ENCODE measurements around the gene TMEM170B.
"Not testable (repeated sequence)": the region's sequence is repeated elsewhere in the genome, so short reads cannot be mapped to it uniquely, and the experiment has no call there.

Gene TMEM170B

DNA sequence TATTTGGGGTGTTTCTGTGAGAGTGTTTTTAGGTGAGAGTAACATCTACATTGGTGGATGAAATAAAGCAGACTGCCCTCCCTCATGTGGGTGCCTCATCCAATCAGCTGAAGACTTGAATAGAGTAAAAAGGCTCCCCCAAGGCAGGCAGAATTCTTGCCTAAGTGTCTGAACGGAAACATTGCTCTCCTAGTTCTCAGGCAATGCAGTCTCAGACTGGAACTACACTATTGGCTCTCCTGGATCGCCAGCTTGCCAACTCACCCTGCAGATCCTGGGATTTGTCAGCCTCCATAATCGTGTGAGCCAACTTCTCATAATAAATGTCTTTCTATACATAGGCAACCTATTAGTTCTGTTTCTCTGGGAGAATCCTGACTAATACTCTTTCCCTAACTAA is 5.5 kb upstream of the TMEM170B start:
- DNase-seq = no peak

DNA sequence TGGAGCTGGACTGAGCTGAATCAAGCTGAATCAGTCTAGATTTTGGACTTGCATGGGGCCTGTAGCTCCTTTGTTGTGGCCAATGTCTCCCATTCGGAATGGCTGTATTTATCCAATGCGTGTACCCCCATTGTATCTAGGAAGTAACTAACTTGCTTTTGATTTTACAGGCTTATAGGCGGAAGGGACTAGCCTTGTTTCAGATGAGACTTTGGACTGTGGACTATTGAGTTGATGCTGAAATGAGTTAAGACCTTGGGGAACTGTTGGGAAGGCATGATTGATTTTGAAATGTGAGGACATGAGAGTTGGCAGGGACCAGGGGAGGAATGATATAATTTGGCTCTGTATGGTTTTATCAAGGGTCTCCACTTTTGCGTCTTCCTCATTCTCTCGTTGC is 3.0 kb upstream of the TMEM170B start:
- DNase-seq = no peak

DNA sequence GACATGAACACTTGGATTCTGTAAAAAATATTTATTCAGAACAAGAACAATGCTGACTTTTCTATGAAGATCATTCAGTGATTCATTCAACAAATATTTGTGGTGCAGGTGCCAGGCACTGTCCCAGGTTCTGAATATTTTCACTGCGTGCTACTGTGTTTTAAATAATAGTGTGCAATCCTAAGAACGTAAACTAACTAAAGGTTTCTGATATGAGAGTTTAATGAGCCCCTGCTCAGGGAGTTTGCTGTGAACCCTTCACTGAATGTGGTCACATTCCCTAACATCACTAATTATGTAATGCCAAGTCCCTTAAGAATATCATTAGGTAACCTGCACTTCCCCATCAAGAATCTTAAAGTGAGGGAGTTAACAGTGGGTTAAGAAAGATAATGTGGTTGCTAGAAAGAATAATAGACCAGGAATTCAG is 1.7 kb upstream of the TMEM170B start:
- no peak for DNase-seq

GRCh38 chr6:11536795-11537194 is 754 bp upstream of the TMEM170B start:
- DNase-seq = no peak

- no peak for DNase-seq
Observed at GRCh38 chr6:11538052-11538818, 686 bp downstream of the TMEM170B start.

DNA sequence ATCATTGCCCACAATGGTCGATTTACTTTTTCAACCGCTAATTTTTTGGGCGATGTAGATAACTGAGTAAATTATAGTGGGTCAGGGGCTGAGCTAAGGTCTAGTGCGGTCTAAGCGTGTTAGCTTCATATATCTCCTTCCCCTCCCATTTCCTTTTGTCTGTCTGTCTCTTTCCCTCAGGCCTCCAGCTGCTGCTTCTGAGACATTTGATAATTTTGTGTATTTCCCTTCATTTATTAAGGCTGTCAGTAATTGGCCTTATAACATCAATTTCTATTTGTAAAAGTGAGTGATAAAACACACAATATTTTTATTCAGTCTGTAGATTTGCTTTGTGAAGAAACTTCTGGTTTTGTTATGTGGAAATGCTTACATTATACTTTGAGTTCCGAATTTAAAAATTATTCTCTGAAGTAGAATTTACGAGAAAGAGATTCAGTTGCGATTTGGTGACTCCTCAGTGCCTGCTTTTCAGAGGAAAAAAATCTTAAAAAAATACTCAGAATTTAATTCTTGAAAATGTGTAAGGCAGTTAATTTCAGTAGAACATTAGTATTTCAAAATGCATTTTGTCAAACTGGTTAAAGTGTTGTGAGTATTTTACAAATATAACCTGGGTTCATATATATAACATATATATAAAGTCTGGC is 1.4 kb downstream of the TMEM170B start:
- no peak for DNase-seq

DNA sequence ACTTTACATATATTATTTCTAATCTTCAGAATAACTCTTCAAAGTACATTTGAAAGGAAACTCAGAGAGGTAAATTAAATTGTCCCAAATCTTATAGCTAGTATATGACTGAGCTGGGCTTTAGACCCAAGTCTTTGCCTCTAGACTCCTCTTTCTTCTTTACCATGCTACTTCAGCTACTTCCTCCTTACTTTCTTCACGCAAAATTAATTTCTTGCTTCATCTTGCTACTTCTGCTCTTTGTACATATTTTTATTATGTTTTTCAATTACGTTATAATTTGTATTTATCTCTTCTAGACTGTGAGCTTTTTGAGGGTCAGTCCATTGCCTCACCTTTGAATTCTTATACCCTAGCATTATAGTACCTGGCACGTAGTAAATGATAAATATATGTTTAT is 5.3 kb downstream of the TMEM170B start:
- DNase-seq = no peak

GRCh38 chr6:11543919-11544518 is 6.5 kb downstream of the TMEM170B start:
- no peak for DNase-seq

DNA sequence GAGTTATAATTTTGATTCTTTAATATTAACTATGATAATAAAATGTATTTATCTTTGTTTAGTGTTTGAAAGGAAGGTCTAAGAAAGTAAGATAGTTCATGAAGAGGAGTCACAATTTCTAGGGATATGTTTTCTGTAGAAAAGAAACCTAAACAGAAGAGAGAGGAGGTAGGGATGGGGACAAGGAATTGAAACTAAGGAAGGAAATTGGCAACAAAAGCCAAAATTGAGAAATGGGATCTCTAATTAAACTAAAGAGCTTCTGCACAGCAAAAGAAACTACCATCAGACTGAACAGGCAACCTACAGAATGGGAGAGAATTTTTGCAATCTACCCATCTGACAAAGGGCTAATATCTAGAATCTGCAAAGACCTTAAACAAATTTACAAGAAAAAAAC is 10.3 kb downstream of the TMEM170B start:
- DNase-seq = not testable (repeated sequence)

DNA sequence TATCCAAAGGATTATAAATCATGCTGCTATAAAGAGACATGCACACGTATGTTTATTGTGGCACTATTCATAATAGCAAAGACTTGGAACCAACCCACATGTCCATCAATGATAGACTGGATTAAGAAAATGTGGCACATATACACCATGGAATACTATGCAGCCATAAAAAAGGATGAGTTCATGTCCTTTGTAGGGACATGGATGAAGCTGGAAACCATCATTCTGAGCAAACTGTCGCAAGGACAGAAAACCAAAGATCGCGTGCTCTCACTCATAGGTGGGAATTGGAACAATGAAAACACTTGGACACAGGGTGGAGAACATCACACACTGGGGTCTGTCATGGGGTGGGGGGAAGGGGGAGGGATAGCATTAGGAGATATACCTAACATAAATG is 11.0 kb downstream of the TMEM170B start:
- not testable (repeated sequence) for DNase-seq

DNA sequence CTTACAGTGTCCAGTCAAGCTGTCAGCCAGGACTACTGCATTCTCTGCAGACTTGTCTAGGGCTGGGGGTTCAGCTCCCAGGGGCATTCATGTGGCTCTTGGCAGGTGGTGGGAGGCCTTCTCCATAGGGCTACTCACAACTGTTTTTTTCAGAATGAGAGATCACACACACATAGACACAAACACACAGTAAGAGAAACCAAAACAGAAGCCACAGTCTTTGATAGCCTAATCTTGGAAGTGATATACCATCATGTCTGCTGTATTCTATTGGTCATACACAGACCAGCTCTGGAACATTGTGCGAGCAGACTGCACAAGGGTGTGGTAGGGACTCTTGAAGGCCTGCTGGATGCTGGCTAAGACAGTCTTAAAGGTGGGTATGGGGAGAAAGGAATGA is 13.5 kb downstream of the TMEM170B start:
- DNase-seq = no peak

- DNase-seq = no peak
Observed at GRCh38 chr6:11552442-11552841, 14.9 kb downstream of the TMEM170B start.

DNA sequence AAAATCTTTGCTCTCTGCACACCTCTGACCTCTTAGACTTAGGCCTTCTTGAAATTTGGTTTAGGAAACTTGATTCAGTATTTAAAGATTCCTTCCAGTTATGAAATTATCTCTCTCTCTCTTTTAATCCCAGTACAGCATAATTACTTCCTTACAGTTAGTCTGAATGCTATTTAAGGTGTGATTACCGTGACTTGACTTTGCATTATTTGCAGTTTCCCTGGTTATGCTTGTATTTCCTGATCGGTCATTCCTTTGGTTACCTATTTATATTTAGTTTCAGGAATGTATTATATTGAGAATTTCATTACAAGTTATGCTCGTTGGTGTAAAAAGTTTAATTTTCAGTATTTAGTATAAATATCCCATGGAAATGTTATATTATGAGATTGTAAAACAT is 16.3 kb downstream of the TMEM170B start:
- DNase-seq = no peak

DNA sequence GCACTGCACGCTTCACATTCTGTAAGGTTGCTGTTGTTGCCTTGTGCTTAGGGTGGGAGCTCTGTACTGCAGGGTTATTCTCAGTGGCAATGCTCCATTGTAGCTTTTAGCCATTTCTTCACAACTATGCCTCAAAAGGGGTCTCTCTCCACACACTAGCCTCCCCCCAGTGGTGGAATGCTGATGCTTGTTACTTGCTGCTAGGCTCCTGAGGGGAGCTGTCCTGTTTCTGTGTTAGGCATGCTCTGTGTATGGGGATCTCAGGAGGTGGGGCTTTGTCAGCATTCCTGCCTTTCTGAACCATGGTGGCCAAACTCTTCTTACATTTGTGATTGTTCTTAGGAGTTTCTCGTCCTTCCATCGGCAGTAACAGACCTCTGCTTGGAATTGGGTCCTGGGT is 18.8 kb downstream of the TMEM170B start:
- no peak for DNase-seq

GRCh38 chr6:11563793-11564192 is 26.2 kb downstream of the TMEM170B start:
- DNase-seq = no peak

GRCh38 chr6:11566609-11567008 is 29.1 kb downstream of the TMEM170B start:
- DNase-seq = no peak

- DNase-seq = no peak
Observed at GRCh38 chr6:11571073-11571472, 33.5 kb downstream of the TMEM170B start.

GRCh38 chr6:11575408-11576033 is 38.0 kb downstream of the TMEM170B start:
- DNase-seq = peak; percentile 56

DNA sequence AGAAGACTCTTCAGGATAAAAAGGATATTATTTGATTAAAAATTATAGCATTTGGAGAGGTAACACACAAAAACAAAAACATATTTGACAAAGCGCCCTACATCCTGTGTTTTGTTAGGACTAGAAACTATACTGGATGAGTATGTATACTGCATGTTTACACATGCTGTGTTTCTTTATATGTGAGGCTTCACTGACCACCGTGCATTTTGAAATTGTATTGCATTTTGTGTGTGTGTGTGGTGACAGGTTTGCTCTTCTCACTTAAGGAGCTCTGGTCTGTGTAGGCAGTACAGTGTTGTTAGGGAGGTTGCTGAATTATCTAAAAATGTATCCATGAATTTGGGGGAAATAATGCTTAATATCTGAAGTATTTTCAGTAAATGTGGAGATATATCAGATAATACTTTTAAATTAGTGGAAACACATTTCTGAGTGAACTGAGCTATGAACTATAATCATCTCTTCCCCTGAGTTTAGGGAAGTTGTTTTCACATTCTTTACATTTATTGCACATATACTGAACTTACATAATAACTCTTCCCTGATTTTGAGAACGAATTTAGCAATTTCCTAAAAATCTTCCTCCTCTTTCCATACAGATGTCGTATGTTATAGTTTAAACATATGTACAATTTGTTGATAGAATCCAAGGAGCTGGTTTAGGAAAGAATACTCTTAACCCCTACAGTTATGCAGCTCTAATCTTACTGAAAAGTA is 43.3 kb downstream of the TMEM170B start:
- DNase-seq = no peak

DNA sequence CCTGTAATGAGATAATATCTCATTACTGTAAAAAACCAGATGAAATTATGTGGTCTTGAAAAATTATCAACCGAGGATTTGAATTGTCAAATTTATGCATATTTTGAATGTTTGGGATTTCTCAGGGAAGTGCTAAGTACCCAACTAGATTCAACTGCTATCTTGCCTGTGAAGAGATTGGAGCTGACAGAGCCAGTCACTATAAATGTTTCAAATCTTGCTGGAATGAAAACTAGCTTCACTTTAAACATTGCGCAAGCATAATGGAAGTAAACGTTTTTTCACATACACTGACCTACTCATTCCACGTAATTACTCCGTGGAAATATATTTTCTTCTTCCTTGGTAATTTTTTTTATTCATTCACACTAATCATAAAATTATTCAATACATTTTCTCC is 46.7 kb downstream of the TMEM170B start:
- DNase-seq = no peak

DNA sequence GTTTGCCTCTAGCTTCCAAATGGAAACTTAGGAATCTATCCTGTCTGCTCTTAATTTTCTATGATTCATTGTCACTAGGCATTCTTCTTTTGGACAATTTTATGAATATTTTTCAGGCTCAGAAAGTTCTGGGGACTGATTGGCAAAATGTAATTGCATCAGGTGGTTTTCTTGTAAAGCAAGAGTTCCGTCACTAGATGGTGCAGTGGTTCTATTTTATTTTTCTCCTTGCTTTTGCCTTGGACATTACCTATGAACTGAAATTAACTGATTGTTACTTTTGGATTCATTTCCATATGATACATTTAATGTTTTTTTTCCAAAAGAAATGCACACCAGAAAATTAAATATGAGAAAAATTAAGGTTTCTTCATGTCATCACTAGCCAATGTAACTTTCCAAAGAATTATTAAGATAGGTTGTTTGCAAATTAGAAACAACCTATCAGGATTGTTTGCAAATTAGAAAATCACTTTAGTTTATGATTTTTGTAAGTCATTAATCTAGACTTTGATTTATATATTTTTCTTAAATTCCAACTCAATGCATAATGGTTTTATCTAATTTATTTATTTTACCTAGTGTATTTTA is 48.0 kb downstream of the TMEM170B start:
- DNase-seq = peak; percentile 24

GRCh38 chr6:11586117-11586516 is 48.6 kb downstream of the TMEM170B start:
- DNase-seq = no peak

DNA sequence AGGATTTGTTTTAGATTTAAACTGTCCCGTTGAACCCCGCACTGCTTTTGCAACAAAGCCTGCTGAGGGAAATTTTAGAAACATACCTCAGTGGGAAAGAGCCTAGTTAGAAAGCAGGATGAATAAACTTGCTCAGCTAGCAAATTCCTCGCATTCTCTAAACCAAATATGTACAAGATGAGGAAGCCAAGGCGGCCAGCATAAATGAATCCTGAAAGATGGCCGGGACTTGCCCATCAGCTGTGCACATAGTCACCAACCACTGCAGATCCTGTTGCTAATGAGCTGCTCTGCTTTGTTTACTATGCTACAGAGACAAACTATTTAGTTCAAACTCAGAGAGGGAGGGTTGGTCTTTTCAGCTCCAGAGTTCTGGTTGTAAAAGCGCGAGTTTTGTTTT is 49.0 kb downstream of the TMEM170B start:
- DNase-seq = no peak
